HCT116 (cell line): ENCODE measurements around the gene FILIP1. TPM values are rescaled to one million over a fixed set of nuclear protein-coding genes. Genes with fewer than 3 reads are reported as not detected.

Source experiments
- ATAC-seq: fragments of 200-7000 bp; cut with Tn5 transposase; 2 replicates; pipeline ENCODE4 v1.9.1; 2020; ENCODE audit warnings: mild to moderate bottlenecking, moderate library complexity
- BruUV-seq: library from RNA; stranded (reverse); fragments of 400-500 nt; replicated peaks from 2 replicates; lab custom pipeline; 2021; lab: Mats Ljungman, UMichigan
- CTCF ChIA-PET: fragments of 300-600 bp; sonication (Branson Sonifier 250); formaldehyde crosslinking; loops from one replicate; lab custom pipeline; 2021; ENCODE audit warnings: antibody characterized with exemption; lab: Charles Lee
- POLR2A ChIA-PET: fragments of 300-600, 350-600 bp; sonication (Branson Sonifier 250); formaldehyde crosslinking; loops from one replicate; lab custom pipeline; 2021; ENCODE audit warnings: antibody characterized with exemption; lab: Charles Lee
- RAD21 ChIA-PET, 2 experiments: fragments of 300-600 bp; sonication (Branson Sonifier 250); formaldehyde crosslinking; loops; one replicate each; lab custom pipeline; 2023; ENCODE audit warnings: low total read pairs in 2 of 2; ENCODE audit not compliant: uncharacterized antibody in 2 of 2, unreplicated experiment in 2 of 2, low non-redundant PET in 1 of 2; lab: Charles Lee
- DNase-seq: peaks from one replicate; pipeline ENCODE4 v3.0.0-alpha.2; 2010; ENCODE audit warnings: low read depth, low spot score
- H2AFZ ChIP-seq: fragments of 200-600 bp; shearing (Covaris generic), sonication (generic); 2 replicates; pipeline ENCODE4 v1.6.1; 2017; ENCODE audit warnings: low read depth, mixed run types, mixed read lengths, antibody characterized with exemption, low read length; ENCODE audit not compliant: poor library complexity, severe bottlenecking
- H3K27ac ChIP-seq: 2 replicates; pipeline ENCODE4 v1.5.1; 2012; ENCODE audit warnings: low read depth, low read length
- H3K27me3 ChIP-seq: fragments of 200-600 bp; sonication (generic); 2 replicates; pipeline ENCODE4 v1.6.1; 2016; ENCODE audit warnings: mixed run types, low read length, mixed read lengths; ENCODE audit not compliant: insufficient read depth
- H3K36me3 ChIP-seq, 2 experiments: fragments of 200-500 bp in 1 of 2; fragments of 200-600 bp in 1 of 2; sonication (Bioruptor generic) in 1 of 2; sonication (generic) in 1 of 2; 2 replicates each; pipeline versions ENCODE4 v1.5.1 to v1.6.1; 2014 to 2016; ENCODE audit warnings: low read length in 2 of 2, inconsistent platforms in 1 of 2, mixed read lengths in 1 of 2, mixed run types in 1 of 2; ENCODE audit not compliant: insufficient read depth in 2 of 2, control insufficient read depth in 1 of 2
- H3K4me1 ChIP-seq, 2 experiments: fragments of 200-600 bp in 1 of 2; sonication (generic) in 1 of 2; 2 replicates each; pipeline versions ENCODE4 v1.5.1 to v1.6.1; 2012 to 2017; ENCODE audit warnings: low read length in 2 of 2, inconsistent platforms in 1 of 2, mild to moderate bottlenecking in 1 of 2, mixed read lengths in 1 of 2, mixed run types in 1 of 2, moderate library complexity in 1 of 2; ENCODE audit not compliant: insufficient read depth in 2 of 2, control insufficient read depth in 1 of 2
- H3K4me2 ChIP-seq: fragments of 200-600 bp; sonication (generic); 2 replicates; pipeline ENCODE4 v1.6.1; 2017; ENCODE audit warnings: mixed run types, low read length, mixed read lengths
- H3K4me3 ChIP-seq, 2 experiments: fragments of 200-600 bp in 1 of 2; sonication (generic) in 1 of 2; replicated peaks in 1 of 2; 2 replicates each; pipeline ENCODE4 v1.5.1; 2011 to 2016; ENCODE audit warnings: low read length in 2 of 2, control low read depth in 1 of 2, low read depth in 1 of 2, mild to moderate bottlenecking in 1 of 2, mixed read lengths in 1 of 2, mixed run types in 1 of 2
- H3K79me2 ChIP-seq: fragments of 200-600 bp; sonication (generic); 2 replicates; pipeline ENCODE4 v1.6.1; 2017; ENCODE audit warnings: mild to moderate bottlenecking, mixed run types, low read length, moderate library complexity, mixed read lengths; ENCODE audit not compliant: insufficient read depth
- H3K9ac ChIP-seq: fragments of 200-600 bp; sonication (generic); 2 replicates; pipeline ENCODE4 v1.6.1; 2016; ENCODE audit warnings: low read length, mixed read lengths
- H3K9me2 ChIP-seq: fragments of 200-600 bp; sonication (generic), shearing (Covaris generic); 2 replicates; pipeline ENCODE4 v1.6.1; 2017; ENCODE audit warnings: mixed run types, mild to moderate bottlenecking, moderate library complexity; ENCODE audit not compliant: insufficient read depth
- H3K9me3 ChIP-seq, 2 experiments: fragments of 200-500 bp in 1 of 2; fragments of 200-600 bp in 1 of 2; sonication (Bioruptor generic) in 1 of 2; sonication (generic) in 1 of 2; 2 replicates each; pipeline ENCODE4 v1.6.1; 2014 to 2017; ENCODE audit warnings: low read length in 2 of 2, mixed read lengths in 2 of 2, inconsistent platforms in 1 of 2, low read depth in 1 of 2, mild to moderate bottlenecking in 1 of 2, mixed run types in 1 of 2, moderate library complexity in 1 of 2; ENCODE audit not compliant: control insufficient read depth in 1 of 2, insufficient read depth in 1 of 2
- H4K20me1 ChIP-seq: fragments of 200-600 bp; sonication (generic), shearing (Covaris generic); 2 replicates; pipeline ENCODE4 v1.6.1; 2017; ENCODE audit warnings: mixed run types, mild to moderate bottlenecking, moderate library complexity; ENCODE audit not compliant: insufficient read depth
- POLR2A ChIP-seq: IDR thresholded peaks from 2 replicates; pipeline ENCODE4 v1.7.0; 2011; ENCODE audit warnings: borderline replicate concordance; ENCODE audit not compliant: insufficient read depth, insufficient read length; ENCODE audit errors: extremely low read depth
- RAD21 ChIP-seq: IDR thresholded peaks from 2 replicates; pipeline ENCODE4 v1.6.1; 2012; ENCODE audit warnings: low read depth, mild to moderate bottlenecking
- TCF7L2 ChIP-seq: IDR thresholded peaks from 2 replicates; pipeline ENCODE4 v1.7.0; 2011; ENCODE audit warnings: borderline replicate concordance, inconsistent platforms; ENCODE audit not compliant: insufficient read depth, insufficient read length; ENCODE audit errors: extremely low read depth
- intact Hi-C: fragments of 100-400 bp; cut with micrococcal nuclease; formaldehyde crosslinking; loops from 2 replicates; pipeline ENCODE4 v1.10.0; 2022
- total RNA-seq: library from RNA; stranded (reverse); gene quantifications from one replicate; pipeline ENCODE4 v1.2.1, GENCODE V29; 2021; ENCODE audit not compliant: unreplicated experiment
- TF ChIP-seq, protein P1 (sequence below): IDR thresholded peaks from 2 replicates; pipeline ENCODE4 v1.6.1; 2011; ENCODE audit warnings: mild to moderate bottlenecking, low read length, moderate library complexity; ENCODE audit not compliant: insufficient replicate concordance; ENCODE audit errors: extremely low read depth
- TF ChIP-seq, protein P2 (sequence below): IDR thresholded peaks from 2 replicates; pipeline ENCODE4 v1.6.1; 2012; ENCODE audit warnings: low read depth

Gene FILIP1
- total RNA-seq, 1 experiment from 2014 or later, result 0.05 TPM

DNA sequence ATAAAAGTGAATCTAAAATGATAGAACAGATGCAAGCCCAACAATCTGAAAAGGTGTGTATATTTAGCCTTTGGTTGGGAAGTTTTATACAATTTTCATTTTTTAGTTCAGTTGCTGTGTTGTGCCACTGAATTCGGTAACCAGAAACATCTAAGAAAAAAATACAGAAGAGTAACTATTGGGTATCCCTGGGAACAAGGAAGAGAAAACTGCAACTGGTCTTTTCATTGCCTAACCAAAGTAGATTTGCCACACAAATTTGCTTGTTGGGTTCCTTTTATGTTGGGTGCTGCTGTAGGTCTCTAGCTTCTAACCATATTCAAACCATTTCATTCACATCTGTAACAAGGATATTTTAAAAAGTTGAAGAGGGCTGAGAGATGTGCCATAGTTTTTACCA is 206.2 kb downstream of the FILIP1 start:
- no peaks in the 10 kb centered on the region for H3K36me3 ChIP-seq
- no peak for DNase-seq
- peaks cover 6 to 19% of the 10 kb centered on the region in 2 experiments; a peak in 3 of 4 replicates for H3K4me1 ChIP-seq
- no TSS peak for BruUV-seq
- CTCF ChIA-PET, result no interaction called here
- no peak overlapping the region for H3K9ac ChIP-seq
- H3K27ac ChIP-seq, result no peak overlapping the region
- H3K79me2 ChIP-seq, result peaks cover 29% of the 10 kb centered on the region
- H3K9me3 ChIP-seq, result no peaks in the 10 kb centered on the region
- RAD21 ChIA-PET, result no interaction called here
- no peaks in the 10 kb centered on the region for H3K27me3 ChIP-seq
- no peaks in the 10 kb centered on the region for H3K9me2 ChIP-seq
- H2AFZ ChIP-seq, result no peak overlapping the region
- TF ChIP-seq TCF7L2 (no peak), POLR2A (no peak), RAD21 (no peak)
- TF ChIP-seq, protein P1, sequence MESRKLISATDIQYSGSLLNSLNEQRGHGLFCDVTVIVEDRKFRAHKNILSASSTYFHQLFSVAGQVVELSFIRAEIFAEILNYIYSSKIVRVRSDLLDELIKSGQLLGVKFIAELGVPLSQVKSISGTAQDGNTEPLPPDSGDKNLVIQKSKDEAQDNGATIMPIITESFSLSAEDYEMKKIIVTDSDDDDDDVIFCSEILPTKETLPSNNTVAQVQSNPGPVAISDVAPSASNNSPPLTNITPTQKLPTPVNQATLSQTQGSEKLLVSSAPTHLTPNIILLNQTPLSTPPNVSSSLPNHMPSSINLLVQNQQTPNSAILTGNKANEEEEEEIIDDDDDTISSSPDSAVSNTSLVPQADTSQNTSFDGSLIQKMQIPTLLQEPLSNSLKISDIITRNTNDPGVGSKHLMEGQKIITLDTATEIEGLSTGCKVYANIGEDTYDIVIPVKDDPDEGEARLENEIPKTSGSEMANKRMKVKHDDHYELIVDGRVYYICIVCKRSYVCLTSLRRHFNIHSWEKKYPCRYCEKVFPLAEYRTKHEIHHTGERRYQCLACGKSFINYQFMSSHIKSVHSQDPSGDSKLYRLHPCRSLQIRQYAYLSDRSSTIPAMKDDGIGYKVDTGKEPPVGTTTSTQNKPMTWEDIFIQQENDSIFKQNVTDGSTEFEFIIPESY, result no peak
- TF ChIP-seq, protein P2, sequence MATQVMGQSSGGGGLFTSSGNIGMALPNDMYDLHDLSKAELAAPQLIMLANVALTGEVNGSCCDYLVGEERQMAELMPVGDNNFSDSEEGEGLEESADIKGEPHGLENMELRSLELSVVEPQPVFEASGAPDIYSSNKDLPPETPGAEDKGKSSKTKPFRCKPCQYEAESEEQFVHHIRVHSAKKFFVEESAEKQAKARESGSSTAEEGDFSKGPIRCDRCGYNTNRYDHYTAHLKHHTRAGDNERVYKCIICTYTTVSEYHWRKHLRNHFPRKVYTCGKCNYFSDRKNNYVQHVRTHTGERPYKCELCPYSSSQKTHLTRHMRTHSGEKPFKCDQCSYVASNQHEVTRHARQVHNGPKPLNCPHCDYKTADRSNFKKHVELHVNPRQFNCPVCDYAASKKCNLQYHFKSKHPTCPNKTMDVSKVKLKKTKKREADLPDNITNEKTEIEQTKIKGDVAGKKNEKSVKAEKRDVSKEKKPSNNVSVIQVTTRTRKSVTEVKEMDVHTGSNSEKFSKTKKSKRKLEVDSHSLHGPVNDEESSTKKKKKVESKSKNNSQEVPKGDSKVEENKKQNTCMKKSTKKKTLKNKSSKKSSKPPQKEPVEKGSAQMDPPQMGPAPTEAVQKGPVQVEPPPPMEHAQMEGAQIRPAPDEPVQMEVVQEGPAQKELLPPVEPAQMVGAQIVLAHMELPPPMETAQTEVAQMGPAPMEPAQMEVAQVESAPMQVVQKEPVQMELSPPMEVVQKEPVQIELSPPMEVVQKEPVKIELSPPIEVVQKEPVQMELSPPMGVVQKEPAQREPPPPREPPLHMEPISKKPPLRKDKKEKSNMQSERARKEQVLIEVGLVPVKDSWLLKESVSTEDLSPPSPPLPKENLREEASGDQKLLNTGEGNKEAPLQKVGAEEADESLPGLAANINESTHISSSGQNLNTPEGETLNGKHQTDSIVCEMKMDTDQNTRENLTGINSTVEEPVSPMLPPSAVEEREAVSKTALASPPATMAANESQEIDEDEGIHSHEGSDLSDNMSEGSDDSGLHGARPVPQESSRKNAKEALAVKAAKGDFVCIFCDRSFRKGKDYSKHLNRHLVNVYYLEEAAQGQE, result no peak
- TF ChIP-seq, all 23 proteins: peak for 0
- Histone ChIP-seq H3K4me2 (no peak overlapping the region), H4K20me1 (no peaks in the 10 kb centered on the region), H3K4me3 (no peak overlapping the region)
- no peak for ATAC-seq
- intact Hi-C loops, result no loop called here
- POLR2A ChIA-PET, result no interaction called here
